Neural crest cell (in vitro differentiated cells): ENCODE data around the gene IL17F. TPM values are rescaled to one million over a fixed set of nuclear protein-coding genes. Genes with fewer than 3 reads are reported as not detected.

Experiments used
- DNase-seq: peaks from one replicate; pipeline ENCODE4 v3.0.0; 2021; ENCODE audit warnings: low read depth, mixed read lengths, low spot score
- H3K27ac Mint-ChIP-seq: one replicate; pipeline ENCODE4 v1.8.0; 2021; ENCODE audit warnings: mild to moderate bottlenecking, mixed read lengths; ENCODE audit not compliant: unreplicated experiment
- H3K27me3 Mint-ChIP-seq: 2 replicates; pipeline ENCODE4 v1.8.0; 2021; ENCODE audit warnings: low read depth, mild to moderate bottlenecking, mixed read lengths
- H3K36me3 Mint-ChIP-seq: 2 replicates; pipeline ENCODE4 v1.8.0; 2021; ENCODE audit warnings: low read depth, mild to moderate bottlenecking, mixed read lengths
- H3K4me1 Mint-ChIP-seq: 2 replicates; pipeline ENCODE4 v1.8.0; 2021; ENCODE audit warnings: mixed read lengths
- H3K4me3 Mint-ChIP-seq: one replicate; pipeline ENCODE4 v1.8.0; 2021; ENCODE audit warnings: mild to moderate bottlenecking, mixed read lengths
- H3K9me3 Mint-ChIP-seq: 2 replicates; pipeline ENCODE4 v1.8.0; 2021; ENCODE audit warnings: mixed read lengths
- CTCF ChIP-seq: fragments of 200-600 bp; sonication (generic); conservative IDR thresholded peaks from 2 replicates; pipeline ENCODE4 v1.5.0; 2021; ENCODE audit warnings: antibody characterized with exemption, mild to moderate bottlenecking
- total RNA-seq: library from RNA; stranded (reverse); gene quantifications from 2 replicates; pipeline ENCODE4 v1.2.1, GENCODE V29; 2021

IL17F gene
- total RNA-seq, 1 donor from 2014 or later = not detected

DNA sequence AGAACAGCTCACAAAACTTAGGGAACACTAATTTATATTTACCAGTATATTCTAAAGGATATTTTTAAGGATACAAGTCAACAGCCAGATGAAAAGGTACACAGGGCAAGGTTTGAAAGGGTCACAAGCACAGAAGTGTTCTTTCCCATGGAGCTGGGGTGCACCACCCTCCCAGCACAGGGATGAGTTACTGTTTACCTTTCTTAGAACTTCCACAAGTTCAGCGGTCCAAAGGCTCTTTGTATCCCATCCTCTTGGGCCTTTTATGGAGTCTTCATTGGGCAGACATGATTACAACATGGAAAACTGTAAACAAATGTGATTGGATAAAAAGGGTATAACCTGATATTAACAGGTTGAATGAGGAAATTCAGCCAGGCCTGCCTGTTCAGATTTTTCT lies 1.1 kb upstream of the IL17F start:
- no peaks in the 10 kb centered on the region for H3K9me3 Mint-ChIP-seq
- no peak for TF ChIP-seq CTCF
- no peak for DNase-seq
- no peak overlapping the region for H3K27ac Mint-ChIP-seq
- no peak overlapping the region for H3K4me3 Mint-ChIP-seq
- H3K4me1 Mint-ChIP-seq = peaks cover 8% of the 10 kb centered on the region
- H3K27me3 Mint-ChIP-seq = no peaks in the 10 kb centered on the region
- no peaks in the 10 kb centered on the region for H3K36me3 Mint-ChIP-seq

GRCh38 chr6:52243282-52243893 lies 912 bp downstream of the IL17F start:
- no peak for DNase-seq
- no peak overlapping the region for H3K27ac Mint-ChIP-seq
- H3K4me1 Mint-ChIP-seq = no peaks in the 10 kb centered on the region
- no peaks in the 10 kb centered on the region for H3K27me3 Mint-ChIP-seq
- no peak for TF ChIP-seq CTCF
- H3K36me3 Mint-ChIP-seq = no peaks in the 10 kb centered on the region
- no peak overlapping the region for H3K4me3 Mint-ChIP-seq
- no peaks in the 10 kb centered on the region for H3K9me3 Mint-ChIP-seq

- H3K4me1 Mint-ChIP-seq = no peaks in the 10 kb centered on the region
- no peaks in the 10 kb centered on the region for H3K27me3 Mint-ChIP-seq
- no peak for DNase-seq
- TF ChIP-seq CTCF = no peak
- no peaks in the 10 kb centered on the region for H3K9me3 Mint-ChIP-seq
- no peak overlapping the region for H3K4me3 Mint-ChIP-seq
- H3K36me3 Mint-ChIP-seq = no peaks in the 10 kb centered on the region
- H3K27ac Mint-ChIP-seq = no peak overlapping the region
Measured at GRCh38 chr6:52241819-52242218, 2.5 kb downstream of the IL17F start.

- DNase-seq = peak; percentile 29
- Mint-ChIP-seq H3K27me3 (no peaks in the 10 kb centered on the region), H3K4me3 (no peak overlapping the region), H3K36me3 (no peaks in the 10 kb centered on the region), H3K27ac (no peak overlapping the region), H3K4me1 (peaks cover 7% of the 10 kb centered on the region), H3K9me3 (no peaks in the 10 kb centered on the region)
- peak; percentile 68 for TF ChIP-seq CTCF
Measured at GRCh38 chr6:52233975-52234823, 10.1 kb downstream of the IL17F start.

- no peaks in the 10 kb centered on the region for H3K36me3 Mint-ChIP-seq
- no peaks in the 10 kb centered on the region for H3K27me3 Mint-ChIP-seq
- no peak overlapping the region for H3K4me3 Mint-ChIP-seq
- no peaks in the 10 kb centered on the region for H3K9me3 Mint-ChIP-seq
- no peak overlapping the region for H3K27ac Mint-ChIP-seq
- no peak for TF ChIP-seq CTCF
- H3K4me1 Mint-ChIP-seq = peaks cover 7% of the 10 kb centered on the region
- no peak for DNase-seq
Measured at GRCh38 chr6:52233005-52233404, 11.3 kb downstream of the IL17F start.
